KMS-11 (cell line): ENCODE results near the gene TSC22D2.

Experiments used
- H2AFZ ChIP-seq: fragments of 200-600 bp; sonication (generic); 2 replicates; pipeline ENCODE4 v1.6.1; 2016; ENCODE audit warnings: antibody characterized with exemption, mixed run types, low read depth
- H3K27ac ChIP-seq: fragments of 200-600 bp; sonication (generic); 2 replicates; pipeline ENCODE4 v1.6.1; 2016; ENCODE audit warnings: mild to moderate bottlenecking, mixed run types
- H3K27me3 ChIP-seq: fragments of 200-600 bp; sonication (generic); 2 replicates; pipeline ENCODE4 v1.6.1; 2017; ENCODE audit warnings: mild to moderate bottlenecking, low read depth, mixed run types, moderate library complexity; ENCODE audit not compliant: insufficient read depth
- H3K36me3 ChIP-seq: fragments of 200-600 bp; sonication (generic); 2 replicates; pipeline ENCODE4 v1.6.1; 2017; ENCODE audit warnings: mild to moderate bottlenecking, mixed run types; ENCODE audit not compliant: insufficient read depth
- H3K4me1 ChIP-seq: fragments of 200-600 bp; sonication (generic); 2 replicates; pipeline ENCODE4 v1.6.1; 2016; ENCODE audit warnings: mild to moderate bottlenecking, low read depth, mixed run types; ENCODE audit not compliant: poor library complexity, severe bottlenecking
- H3K4me2 ChIP-seq: fragments of 200-600 bp; sonication (generic); 2 replicates; pipeline ENCODE4 v1.7.0; 2016; ENCODE audit warnings: mild to moderate bottlenecking, mixed run types
- H3K4me3 ChIP-seq: fragments of 200-600 bp; sonication (generic); IDR thresholded peaks from 2 replicates; pipeline ENCODE4 v1.6.1; 2017; ENCODE audit warnings: low read depth, low read length, mixed read lengths; ENCODE audit not compliant: insufficient read depth
- H3K79me2 ChIP-seq: fragments of 200-600 bp; sonication (generic); 2 replicates; pipeline ENCODE4 v1.6.1; 2016; ENCODE audit warnings: low read depth, mixed run types; ENCODE audit not compliant: insufficient read depth
- H3K9ac ChIP-seq: fragments of 200-600 bp; sonication (generic); 2 replicates; pipeline ENCODE4 v1.6.1; 2016; ENCODE audit warnings: mild to moderate bottlenecking, mixed run types
- H4K20me1 ChIP-seq: fragments of 200-600 bp; sonication (generic); 2 replicates; pipeline ENCODE4 v1.6.1; 2016; ENCODE audit warnings: mild to moderate bottlenecking, mixed run types; ENCODE audit not compliant: insufficient read depth
- TF ChIP-seq, protein P1 (sequence below): fragments of 200-600 bp; sonication (generic); conservative IDR thresholded peaks from 2 replicates; pipeline ENCODE4 v1.6.1; 2017; ENCODE audit warnings: low read depth, mild to moderate bottlenecking, antibody characterized with exemption, low read length, moderate library complexity, mixed read lengths

The TSC22D2 gene

DNA sequence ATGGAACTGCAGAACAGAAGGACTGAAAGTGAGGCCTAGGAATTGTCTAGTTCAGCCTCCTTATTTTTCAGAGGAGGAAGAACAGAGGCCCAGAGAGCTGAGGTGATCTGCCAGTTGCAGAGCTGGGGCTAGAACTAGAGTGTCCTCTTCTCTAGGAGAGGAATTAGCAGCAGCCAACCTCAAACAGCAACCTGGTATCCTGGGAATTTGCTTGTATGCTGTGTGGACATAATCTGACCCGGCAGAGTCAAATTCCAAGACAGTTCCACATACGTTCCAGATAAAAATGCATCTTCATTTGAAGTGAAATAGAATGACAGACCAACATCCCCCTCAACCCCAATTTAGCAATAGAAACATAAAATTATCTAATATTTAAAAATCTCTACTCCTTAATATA, 13.5 kb upstream of the TSC22D2 start:
- Histone ChIP-seq H3K4me2 (no peak overlapping the region), H3K79me2 (no peaks in the 10 kb centered on the region), H3K27me3 (no peaks in the 10 kb centered on the region), H3K27ac (no peak overlapping the region), H4K20me1 (no peaks in the 10 kb centered on the region), H3K4me3 (no peak overlapping the region), H3K4me1 (no peaks in the 10 kb centered on the region), H2AFZ (no peak overlapping the region), H3K9ac (no peak overlapping the region), H3K36me3 (no peaks in the 10 kb centered on the region)
- TF ChIP-seq, protein P1, sequence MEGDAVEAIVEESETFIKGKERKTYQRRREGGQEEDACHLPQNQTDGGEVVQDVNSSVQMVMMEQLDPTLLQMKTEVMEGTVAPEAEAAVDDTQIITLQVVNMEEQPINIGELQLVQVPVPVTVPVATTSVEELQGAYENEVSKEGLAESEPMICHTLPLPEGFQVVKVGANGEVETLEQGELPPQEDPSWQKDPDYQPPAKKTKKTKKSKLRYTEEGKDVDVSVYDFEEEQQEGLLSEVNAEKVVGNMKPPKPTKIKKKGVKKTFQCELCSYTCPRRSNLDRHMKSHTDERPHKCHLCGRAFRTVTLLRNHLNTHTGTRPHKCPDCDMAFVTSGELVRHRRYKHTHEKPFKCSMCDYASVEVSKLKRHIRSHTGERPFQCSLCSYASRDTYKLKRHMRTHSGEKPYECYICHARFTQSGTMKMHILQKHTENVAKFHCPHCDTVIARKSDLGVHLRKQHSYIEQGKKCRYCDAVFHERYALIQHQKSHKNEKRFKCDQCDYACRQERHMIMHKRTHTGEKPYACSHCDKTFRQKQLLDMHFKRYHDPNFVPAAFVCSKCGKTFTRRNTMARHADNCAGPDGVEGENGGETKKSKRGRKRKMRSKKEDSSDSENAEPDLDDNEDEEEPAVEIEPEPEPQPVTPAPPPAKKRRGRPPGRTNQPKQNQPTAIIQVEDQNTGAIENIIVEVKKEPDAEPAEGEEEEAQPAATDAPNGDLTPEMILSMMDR, result no peak

DNA sequence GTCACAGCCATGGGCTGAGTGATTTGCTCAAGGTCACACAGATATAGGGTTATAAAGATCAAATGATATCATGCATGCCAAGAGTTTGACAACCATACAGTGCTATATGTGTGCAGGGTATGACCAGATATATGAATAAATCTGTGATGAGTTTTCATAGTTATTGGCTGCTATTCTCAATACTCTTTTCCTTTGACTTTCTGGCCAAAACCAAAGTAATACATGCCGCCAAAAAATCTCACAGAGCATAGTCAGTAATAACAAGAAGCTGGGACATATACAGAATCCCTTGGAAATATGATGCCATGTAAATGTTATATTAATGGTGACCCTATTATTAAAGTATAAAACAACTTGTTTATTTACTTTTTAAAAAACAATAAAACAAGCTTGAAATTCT, 11.6 kb upstream of the TSC22D2 start:
- Histone ChIP-seq H3K9ac (no peak overlapping the region), H3K4me1 (no peaks in the 10 kb centered on the region), H2AFZ (no peak overlapping the region), H3K4me2 (no peak overlapping the region), H4K20me1 (no peaks in the 10 kb centered on the region), H3K36me3 (no peaks in the 10 kb centered on the region), H3K27me3 (no peaks in the 10 kb centered on the region), H3K4me3 (no peak overlapping the region), H3K79me2 (no peaks in the 10 kb centered on the region), H3K27ac (no peak overlapping the region)
- TF ChIP-seq, protein P1, result no peak

DNA sequence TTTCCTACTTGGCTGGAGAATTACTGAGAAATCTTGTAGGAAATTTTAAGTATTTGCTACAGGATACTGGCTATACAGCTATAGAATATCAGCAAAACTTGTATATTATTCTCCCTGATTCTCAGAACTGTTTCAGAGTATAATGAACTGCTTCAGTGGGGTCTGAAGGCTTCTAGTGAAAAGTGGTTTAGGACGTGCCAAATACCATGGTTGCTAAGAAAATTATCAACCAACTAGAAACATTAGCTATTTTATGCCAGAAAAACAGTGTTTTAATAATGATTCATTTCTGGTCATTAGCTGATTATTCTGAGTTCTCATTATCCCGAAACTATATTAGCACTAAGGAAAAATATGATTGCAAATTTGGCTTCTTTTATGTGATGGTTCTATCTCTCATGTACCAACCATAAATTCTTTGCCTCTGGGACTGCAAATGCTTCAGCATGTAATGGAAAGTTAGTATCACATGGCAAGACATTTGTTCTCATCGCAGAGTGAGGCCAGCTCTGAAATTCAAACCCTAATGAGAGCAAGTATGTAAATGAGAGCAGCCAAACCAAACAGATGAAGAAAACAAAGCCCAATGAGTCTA, 11.0 kb upstream of the TSC22D2 start:
- Histone ChIP-seq H3K79me2 (no peaks in the 10 kb centered on the region), H3K27me3 (no peaks in the 10 kb centered on the region), H3K9ac (no peak overlapping the region), H2AFZ (no peak overlapping the region), H3K4me3 (no peak overlapping the region), H3K4me2 (no peak overlapping the region), H3K36me3 (no peaks in the 10 kb centered on the region), H3K4me1 (no peaks in the 10 kb centered on the region), H3K27ac (no peak overlapping the region), H4K20me1 (no peaks in the 10 kb centered on the region)
- TF ChIP-seq, protein P1, result no peak

DNA sequence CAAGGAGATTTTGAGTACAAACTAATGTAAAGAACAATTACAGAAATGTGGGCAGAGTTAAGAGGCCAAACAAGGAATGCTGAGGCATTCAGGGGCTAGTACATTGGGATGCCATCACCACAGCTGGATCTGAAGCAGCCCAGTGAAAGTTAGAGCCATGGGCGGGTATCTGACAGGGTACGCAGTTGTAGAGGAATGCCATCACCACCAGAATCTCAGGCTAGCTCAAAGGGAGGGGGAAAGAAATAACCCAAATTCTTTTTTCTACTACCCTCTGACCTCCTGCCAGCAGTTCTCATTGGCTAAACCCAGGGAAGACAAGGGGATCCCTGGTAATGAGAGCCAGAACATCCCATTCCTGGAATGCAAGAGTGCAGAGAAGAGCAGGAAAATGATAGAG, 9.0 kb upstream of the TSC22D2 start:
- H3K9ac ChIP-seq, result no peak overlapping the region
- H3K36me3 ChIP-seq, result no peaks in the 10 kb centered on the region
- H3K4me2 ChIP-seq, result no peak overlapping the region
- H3K79me2 ChIP-seq, result no peaks in the 10 kb centered on the region
- TF ChIP-seq, protein P1, result no peak
- H3K27ac ChIP-seq, result no peak overlapping the region
- H2AFZ ChIP-seq, result no peak overlapping the region
- no peaks in the 10 kb centered on the region for H3K27me3 ChIP-seq
- H3K4me1 ChIP-seq, result no peaks in the 10 kb centered on the region
- H3K4me3 ChIP-seq, result no peak overlapping the region
- H4K20me1 ChIP-seq, result no peaks in the 10 kb centered on the region

DNA sequence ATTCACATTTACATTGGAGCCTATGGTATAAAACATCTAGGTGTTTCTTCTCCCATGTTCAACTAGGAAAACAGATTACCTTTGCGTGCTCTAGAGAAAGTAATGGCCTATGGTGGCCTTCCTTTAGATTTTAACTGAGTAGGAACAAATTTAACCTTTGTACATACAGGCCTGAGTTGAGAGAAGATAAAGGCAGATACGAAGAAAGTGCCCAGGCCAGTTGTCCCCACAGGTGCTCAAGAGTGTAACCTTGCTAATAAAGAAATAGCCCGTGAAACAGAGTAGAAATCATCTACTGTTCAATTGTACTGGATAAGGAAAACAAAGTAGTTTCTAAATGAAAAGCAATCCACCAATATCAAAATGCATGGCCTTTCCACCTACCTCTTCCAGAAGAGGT, 6.8 kb upstream of the TSC22D2 start:
- H3K27me3 ChIP-seq, result no peaks in the 10 kb centered on the region
- H4K20me1 ChIP-seq, result no peaks in the 10 kb centered on the region
- TF ChIP-seq, protein P1, result no peak
- no peak overlapping the region for H3K4me3 ChIP-seq
- H3K36me3 ChIP-seq, result no peaks in the 10 kb centered on the region
- H3K4me2 ChIP-seq, result no peak overlapping the region
- no peak overlapping the region for H2AFZ ChIP-seq
- H3K4me1 ChIP-seq, result peaks cover 5% of the 10 kb centered on the region
- H3K9ac ChIP-seq, result no peak overlapping the region
- H3K79me2 ChIP-seq, result no peaks in the 10 kb centered on the region
- no peak overlapping the region for H3K27ac ChIP-seq
